ENCODE measurements around the gene TMBIM6. TPM values are rescaled to one million over a fixed set of nuclear protein-coding genes. Genes with fewer than 3 reads are reported as not detected.
"Not testable (repeated sequence)": the region's sequence is repeated elsewhere in the genome, so short reads cannot be mapped to it uniquely, and the experiment has no call there.

The TMBIM6 gene
- total RNA-seq, 2 donors from 2014 or later = 232 to 244 TPM

- TF ChIP-seq, protein P1, sequence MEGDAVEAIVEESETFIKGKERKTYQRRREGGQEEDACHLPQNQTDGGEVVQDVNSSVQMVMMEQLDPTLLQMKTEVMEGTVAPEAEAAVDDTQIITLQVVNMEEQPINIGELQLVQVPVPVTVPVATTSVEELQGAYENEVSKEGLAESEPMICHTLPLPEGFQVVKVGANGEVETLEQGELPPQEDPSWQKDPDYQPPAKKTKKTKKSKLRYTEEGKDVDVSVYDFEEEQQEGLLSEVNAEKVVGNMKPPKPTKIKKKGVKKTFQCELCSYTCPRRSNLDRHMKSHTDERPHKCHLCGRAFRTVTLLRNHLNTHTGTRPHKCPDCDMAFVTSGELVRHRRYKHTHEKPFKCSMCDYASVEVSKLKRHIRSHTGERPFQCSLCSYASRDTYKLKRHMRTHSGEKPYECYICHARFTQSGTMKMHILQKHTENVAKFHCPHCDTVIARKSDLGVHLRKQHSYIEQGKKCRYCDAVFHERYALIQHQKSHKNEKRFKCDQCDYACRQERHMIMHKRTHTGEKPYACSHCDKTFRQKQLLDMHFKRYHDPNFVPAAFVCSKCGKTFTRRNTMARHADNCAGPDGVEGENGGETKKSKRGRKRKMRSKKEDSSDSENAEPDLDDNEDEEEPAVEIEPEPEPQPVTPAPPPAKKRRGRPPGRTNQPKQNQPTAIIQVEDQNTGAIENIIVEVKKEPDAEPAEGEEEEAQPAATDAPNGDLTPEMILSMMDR (IDR thresholded peaks at IDR 0.05) = no peak
- Histone ChIP-seq H3K36me3 (peaks cover 12% of the 10 kb centered on the region), H3K4me3 (no peak overlapping the region), H3K9me3 (no peaks in the 10 kb centered on the region), H3K27ac (no peak overlapping the region), H3K27me3 (replicated peaks; ENCODE audit: insufficient read depth) (no peaks in the 10 kb centered on the region), H3K4me1 (ENCODE audit: control insufficient read depth in 1 of 2, low read depth in 2 of 2) (no peaks in the 10 kb centered on the region)
- ATAC-seq (ENCODE audit: insufficient number of reproducible peaks, low FRiP score, low read depth) (no peak), DNase-seq (ENCODE audit: low spot score) (no peak)
Measured at GRCh38 chr12:49767333-49767732, 26.0 kb downstream of the TMBIM6 start.

GRCh38 chr12:49773102-49773501 lies 31.7 kb downstream of the TMBIM6 start:
- not testable (repeated sequence) for H3K27me3 ChIP-seq (replicated peaks; ENCODE audit: insufficient read depth); DNase-seq (ENCODE audit: low spot score); H3K4me1 ChIP-seq (ENCODE audit: control insufficient read depth in 1 of 2, low read depth in 2 of 2); H3K27ac ChIP-seq; H3K4me3 ChIP-seq; H3K9me3 ChIP-seq; H3K36me3 ChIP-seq; ATAC-seq (ENCODE audit: insufficient number of reproducible peaks, low FRiP score, low read depth)

GRCh38 chr12:49776413-49776812 lies 35.1 kb downstream of the TMBIM6 start:
- no peaks in the 10 kb centered on the region for H3K9me3 ChIP-seq
- H3K4me3 ChIP-seq = peak overlapping the region; percentile 32
- no peaks in the 10 kb centered on the region for H3K27me3 ChIP-seq (replicated peaks; ENCODE audit: insufficient read depth)
- H3K4me1 ChIP-seq (ENCODE audit: control insufficient read depth in 1 of 2, low read depth in 2 of 2) = peaks cover 0 to 4% of the 10 kb centered on the region in 2 donors
- H3K36me3 ChIP-seq = no peaks in the 10 kb centered on the region
- DNase-seq (ENCODE audit: low spot score) (no peak), ATAC-seq (ENCODE audit: insufficient number of reproducible peaks, low FRiP score, low read depth) (peak; percentile 79)
- TF ChIP-seq, protein P1 (IDR thresholded peaks at IDR 0.05) = peak; percentile 77
- H3K27ac ChIP-seq = no peak overlapping the region

DNA sequence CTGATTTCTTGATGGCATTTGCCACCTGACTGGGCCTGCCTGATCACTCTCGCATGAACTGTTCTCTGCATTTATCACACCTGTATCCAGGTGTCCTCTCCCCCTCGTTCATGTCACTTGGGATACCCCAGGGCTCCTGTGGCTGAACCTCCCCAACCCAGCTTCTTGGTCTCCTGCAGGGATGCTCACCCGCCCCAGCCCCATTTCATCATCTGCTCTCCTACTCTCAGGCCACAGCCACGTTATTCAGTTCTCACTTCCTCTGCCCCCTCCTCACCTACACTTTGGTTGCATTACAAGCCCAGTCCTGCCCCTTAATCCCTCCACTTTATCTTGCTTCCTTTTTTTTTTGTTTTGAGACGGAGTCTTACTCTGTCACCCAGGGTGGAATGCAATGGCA lies 35.5 kb downstream of the TMBIM6 start:
- H3K27ac ChIP-seq = no peak overlapping the region
- TF ChIP-seq, protein P1 (IDR thresholded peaks at IDR 0.05) = no peak
- DNase-seq (ENCODE audit: low spot score) (no peak), ATAC-seq (ENCODE audit: insufficient number of reproducible peaks, low FRiP score, low read depth) (no peak)
- no peaks in the 10 kb centered on the region for H3K36me3 ChIP-seq
- H3K27me3 ChIP-seq (replicated peaks; ENCODE audit: insufficient read depth) = no peaks in the 10 kb centered on the region
- H3K9me3 ChIP-seq = no peaks in the 10 kb centered on the region
- no peak overlapping the region for H3K4me3 ChIP-seq
- peaks cover 0 to 4% of the 10 kb centered on the region in 2 donors for H3K4me1 ChIP-seq (ENCODE audit: control insufficient read depth in 1 of 2, low read depth in 2 of 2)

GRCh38 chr12:49777341-49777740 lies 36.0 kb downstream of the TMBIM6 start:
- H3K27ac ChIP-seq = no peak overlapping the region
- no peaks in the 10 kb centered on the region for H3K9me3 ChIP-seq
- peaks cover 0 to 4% of the 10 kb centered on the region in 2 donors for H3K4me1 ChIP-seq (ENCODE audit: control insufficient read depth in 1 of 2, low read depth in 2 of 2)
- ATAC-seq (ENCODE audit: insufficient number of reproducible peaks, low FRiP score, low read depth) = no peak
- H3K27me3 ChIP-seq (replicated peaks; ENCODE audit: insufficient read depth) = no peaks in the 10 kb centered on the region
- H3K36me3 ChIP-seq = no peaks in the 10 kb centered on the region
- no peak overlapping the region for H3K4me3 ChIP-seq
- TF ChIP-seq, protein P1 (IDR thresholded peaks at IDR 0.05) = no peak
- no peak for DNase-seq (ENCODE audit: low spot score)

All from thoracic aorta (tissue), 2 donors.